Measurements from ENCODE around the gene BNIP3.
"Not testable (repeated sequence)": the region's sequence is repeated elsewhere in the genome, so short reads cannot be mapped to it uniquely, and the experiment has no call there.

Gene BNIP3

DNA sequence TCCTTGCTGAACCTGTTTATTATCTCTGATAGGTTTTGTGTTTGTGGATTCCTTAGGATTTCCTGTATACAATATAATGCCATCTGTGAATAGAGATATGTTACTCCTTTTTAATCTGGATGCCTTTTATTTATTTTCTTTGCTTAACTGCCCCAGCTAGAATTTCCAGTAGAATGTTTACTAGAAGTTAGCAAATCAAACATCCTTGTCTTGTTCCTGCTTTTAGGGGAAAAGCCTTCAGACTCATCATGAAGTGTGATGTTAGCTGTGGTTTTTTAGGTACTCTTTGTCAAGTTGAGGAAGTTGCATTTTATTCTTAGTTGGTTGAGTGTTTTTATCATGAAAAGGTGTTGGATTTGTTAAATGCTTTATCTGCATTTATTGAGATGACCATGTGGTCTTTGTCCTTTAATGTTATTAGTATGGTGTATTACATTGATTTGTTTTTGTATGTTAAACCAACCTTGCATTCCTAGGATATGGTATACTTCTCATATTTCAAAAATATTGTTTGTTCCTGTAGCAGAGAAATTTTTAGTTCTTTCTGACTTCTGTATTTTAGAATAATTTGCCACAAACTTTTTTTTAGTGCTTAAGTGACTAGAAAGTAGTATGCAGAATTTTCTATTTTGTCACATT, 56.6 kb downstream of the BNIP3 start:
- no peak overlapping the region for H3K4me3 ChIP-seq (ENCODE audit: low read depth, low read length)
- H3K9me3 ChIP-seq (ENCODE audit: severe bottlenecking), result no peaks in the 10 kb centered on the region
- TF ChIP-seq, protein P1, sequence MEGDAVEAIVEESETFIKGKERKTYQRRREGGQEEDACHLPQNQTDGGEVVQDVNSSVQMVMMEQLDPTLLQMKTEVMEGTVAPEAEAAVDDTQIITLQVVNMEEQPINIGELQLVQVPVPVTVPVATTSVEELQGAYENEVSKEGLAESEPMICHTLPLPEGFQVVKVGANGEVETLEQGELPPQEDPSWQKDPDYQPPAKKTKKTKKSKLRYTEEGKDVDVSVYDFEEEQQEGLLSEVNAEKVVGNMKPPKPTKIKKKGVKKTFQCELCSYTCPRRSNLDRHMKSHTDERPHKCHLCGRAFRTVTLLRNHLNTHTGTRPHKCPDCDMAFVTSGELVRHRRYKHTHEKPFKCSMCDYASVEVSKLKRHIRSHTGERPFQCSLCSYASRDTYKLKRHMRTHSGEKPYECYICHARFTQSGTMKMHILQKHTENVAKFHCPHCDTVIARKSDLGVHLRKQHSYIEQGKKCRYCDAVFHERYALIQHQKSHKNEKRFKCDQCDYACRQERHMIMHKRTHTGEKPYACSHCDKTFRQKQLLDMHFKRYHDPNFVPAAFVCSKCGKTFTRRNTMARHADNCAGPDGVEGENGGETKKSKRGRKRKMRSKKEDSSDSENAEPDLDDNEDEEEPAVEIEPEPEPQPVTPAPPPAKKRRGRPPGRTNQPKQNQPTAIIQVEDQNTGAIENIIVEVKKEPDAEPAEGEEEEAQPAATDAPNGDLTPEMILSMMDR (IDR thresholded peaks at IDR 0.05; ENCODE audit: low read depth, low read length), result no peak
- no peaks in the 10 kb centered on the region for H3K36me3 ChIP-seq
- no peaks in the 10 kb centered on the region for H3K27me3 ChIP-seq (ENCODE audit: insufficient read depth, low read depth, severe bottlenecking)
- DNase-seq, result no peak
- H3K27ac ChIP-seq, result no peak overlapping the region

DNA sequence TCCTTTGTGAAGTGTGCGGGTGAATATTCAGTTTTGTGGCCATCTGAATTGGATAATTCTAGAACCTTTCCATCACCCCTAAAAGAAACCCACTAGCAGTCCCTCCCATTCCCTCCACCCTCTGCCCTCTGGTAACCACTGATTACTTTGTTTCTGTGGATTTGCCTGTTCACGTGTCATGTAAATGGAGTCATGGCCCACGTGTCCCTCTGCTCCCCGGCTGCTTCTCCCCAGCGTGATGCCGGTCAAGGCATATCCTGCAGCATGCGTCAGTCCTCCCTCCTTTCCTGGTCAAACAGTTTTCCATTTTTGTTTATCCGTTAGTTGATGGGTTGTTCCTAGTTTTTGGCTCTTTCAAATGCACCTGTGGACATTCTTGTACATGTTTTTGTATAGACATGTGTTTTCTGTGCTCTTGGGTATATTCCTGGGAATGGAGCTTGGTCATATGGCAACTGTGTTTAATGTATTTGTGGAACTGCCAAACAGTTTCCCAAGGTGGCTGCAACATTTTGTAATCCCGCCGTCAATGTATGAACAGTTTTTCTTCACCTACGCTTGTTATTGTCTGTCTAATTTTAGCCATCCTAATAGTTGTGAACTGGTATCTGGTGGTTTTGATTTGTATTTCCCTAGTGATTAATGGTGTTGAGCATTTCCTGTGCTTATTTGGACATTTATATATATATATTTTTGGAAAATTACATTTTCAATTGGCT, 58.5 kb downstream of the BNIP3 start:
- no peak for DNase-seq
- Histone ChIP-seq H3K4me3 (ENCODE audit: low read depth, low read length) (no peak overlapping the region), H3K27me3 (ENCODE audit: insufficient read depth, low read depth, severe bottlenecking) (no peaks in the 10 kb centered on the region), H3K36me3 (no peaks in the 10 kb centered on the region), H3K27ac (no peak overlapping the region), H3K9me3 (ENCODE audit: severe bottlenecking) (no peaks in the 10 kb centered on the region)
- TF ChIP-seq, protein P1 (IDR thresholded peaks at IDR 0.05; ENCODE audit: low read depth, low read length), result no peak

DNA sequence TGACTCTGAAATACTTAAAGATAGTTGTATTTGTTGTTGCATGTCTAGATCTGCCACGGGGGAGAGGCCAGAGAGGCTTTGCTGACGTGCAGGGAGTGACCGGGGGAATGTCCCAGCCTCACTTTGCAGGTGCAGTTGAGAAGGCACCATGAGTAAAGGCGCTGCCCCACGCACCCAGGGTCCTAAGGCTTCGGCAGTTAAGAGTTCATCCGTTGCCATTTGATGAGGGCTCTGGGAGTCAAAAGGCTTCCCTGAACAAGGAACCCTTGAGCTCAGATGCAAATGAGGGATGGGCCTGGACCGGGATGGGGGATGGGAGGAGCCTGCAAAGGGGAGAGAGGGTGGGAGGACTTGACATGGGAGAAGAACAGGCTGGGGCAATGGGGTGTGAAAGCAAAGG, 60.5 kb downstream of the BNIP3 start:
- H3K27ac ChIP-seq, result no peak overlapping the region
- H3K4me3 ChIP-seq (ENCODE audit: low read depth, low read length), result no peak overlapping the region
- no peaks in the 10 kb centered on the region for H3K9me3 ChIP-seq (ENCODE audit: severe bottlenecking)
- H3K36me3 ChIP-seq, result no peaks in the 10 kb centered on the region
- DNase-seq, result no peak
- H3K27me3 ChIP-seq (ENCODE audit: insufficient read depth, low read depth, severe bottlenecking), result no peaks in the 10 kb centered on the region
- TF ChIP-seq, protein P1 (IDR thresholded peaks at IDR 0.05; ENCODE audit: low read depth, low read length), result no peak

DNA sequence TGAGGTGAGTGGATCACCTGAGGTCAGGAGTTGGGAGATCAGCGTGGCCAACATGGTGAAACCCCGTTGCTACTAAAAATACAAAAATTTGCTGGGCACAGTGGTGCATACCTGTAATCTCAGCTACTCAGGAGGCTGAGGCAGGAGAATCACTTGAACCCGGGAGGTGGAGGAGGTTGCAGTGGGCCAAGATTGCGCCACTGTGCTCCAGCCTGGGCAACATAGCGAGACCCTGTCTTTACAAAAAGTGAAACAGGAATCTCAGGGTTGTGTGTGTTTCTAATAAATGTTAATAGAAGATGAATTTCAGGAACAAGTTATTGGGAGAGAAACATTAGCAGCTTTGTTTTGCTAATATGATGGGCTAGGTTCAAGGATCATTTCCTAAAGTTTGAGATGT, 61.0 kb downstream of the BNIP3 start:
- H3K27ac ChIP-seq, result no peak overlapping the region
- TF ChIP-seq, protein P1 (IDR thresholded peaks at IDR 0.05; ENCODE audit: low read depth, low read length), result no peak
- no peaks in the 10 kb centered on the region for H3K36me3 ChIP-seq
- no peak overlapping the region for H3K4me3 ChIP-seq (ENCODE audit: low read depth, low read length)
- H3K27me3 ChIP-seq (ENCODE audit: insufficient read depth, low read depth, severe bottlenecking), result no peaks in the 10 kb centered on the region
- no peak for DNase-seq
- H3K9me3 ChIP-seq (ENCODE audit: severe bottlenecking), result no peaks in the 10 kb centered on the region

DNA sequence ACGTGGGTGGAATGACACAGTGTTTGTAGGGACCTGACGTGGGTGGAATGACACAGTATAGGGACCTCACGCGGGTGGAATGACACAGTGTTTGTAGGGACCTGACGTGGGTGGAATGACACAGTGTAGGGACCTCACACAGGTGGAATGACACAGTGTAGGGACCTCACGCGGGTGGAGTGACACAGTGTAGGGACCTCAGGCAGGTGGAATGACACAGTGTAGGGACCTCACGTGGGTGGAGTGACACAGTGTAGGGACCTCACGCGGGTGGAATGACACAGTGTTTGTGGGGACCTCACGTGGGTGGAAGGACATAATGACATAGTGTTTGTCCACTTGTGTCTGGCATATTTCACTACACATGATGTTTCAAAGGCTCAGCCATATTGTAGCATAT, 61.6 kb downstream of the BNIP3 start:
- Histone ChIP-seq H3K27ac (no peak overlapping the region), H3K27me3 (ENCODE audit: insufficient read depth, low read depth, severe bottlenecking) (no peaks in the 10 kb centered on the region), H3K36me3 (no peaks in the 10 kb centered on the region), H3K4me3 (ENCODE audit: low read depth, low read length) (no peak overlapping the region), H3K9me3 (ENCODE audit: severe bottlenecking) (no peaks in the 10 kb centered on the region)
- no peak for DNase-seq
- TF ChIP-seq, protein P1 (IDR thresholded peaks at IDR 0.05; ENCODE audit: low read depth, low read length), result no peak

DNA sequence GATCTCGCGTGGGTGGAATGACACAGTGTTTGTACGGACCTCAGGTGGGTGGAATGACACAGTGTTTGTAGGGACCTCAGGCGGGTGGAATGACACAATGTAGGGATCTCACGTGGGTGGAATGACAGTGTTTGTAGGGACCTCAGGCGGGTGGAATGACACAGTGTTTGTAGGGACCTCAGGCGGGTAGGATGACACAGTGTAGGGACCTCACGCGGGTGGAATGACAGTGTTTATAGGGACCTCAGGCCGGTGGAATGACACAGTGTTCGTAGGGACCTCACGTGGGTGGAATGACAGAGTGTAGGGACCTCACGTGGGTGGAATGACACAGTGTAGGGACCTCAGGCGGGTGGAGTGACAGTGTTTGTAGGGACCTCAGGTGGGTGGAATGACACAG, 62.3 kb downstream of the BNIP3 start:
- H3K36me3 ChIP-seq, result not testable (repeated sequence)

More for the DNA sequence above, 62.3 kb downstream of the BNIP3 start:
- H3K4me3 ChIP-seq (ENCODE audit: low read depth, low read length); H3K9me3 ChIP-seq (ENCODE audit: severe bottlenecking); DNase-seq; H3K27me3 ChIP-seq (ENCODE audit: insufficient read depth, low read depth, severe bottlenecking); H3K27ac ChIP-seq: not testable (repeated sequence)
